Muscle layer of colon (tissue), 2 donors: ENCODE data around the gene CCDC179.

Source experiments
- H3K27ac ChIP-seq: one replicate; pipeline ENCODE4 v1.7.0; 2013; ENCODE audit warnings: low read depth, mild to moderate bottlenecking, low read length, moderate library complexity
- H3K27me3 ChIP-seq, 2 donors: one replicate each; pipeline ENCODE4 v1.7.0; 2013; ENCODE audit warnings: low read length in 2 of 2, mild to moderate bottlenecking in 2 of 2; ENCODE audit not compliant: insufficient read depth in 2 of 2, control insufficient read depth in 1 of 2
- H3K36me3 ChIP-seq: one replicate; pipeline ENCODE4 v1.7.0; 2013; ENCODE audit warnings: mild to moderate bottlenecking, low read length; ENCODE audit not compliant: insufficient read depth
- H3K4me1 ChIP-seq: one replicate; pipeline ENCODE4 v1.7.0; 2013; ENCODE audit warnings: mild to moderate bottlenecking, low read length; ENCODE audit not compliant: insufficient read depth
- H3K4me3 ChIP-seq, 2 donors: one replicate each; pipeline ENCODE4 v1.7.0; 2013; ENCODE audit warnings: low read length in 2 of 2, low read depth in 1 of 2, mild to moderate bottlenecking in 1 of 2, moderate library complexity in 1 of 2
- H3K9ac ChIP-seq: one replicate; pipeline ENCODE4 v1.7.0; 2013; ENCODE audit warnings: low read length
- H3K9me3 ChIP-seq: one replicate; pipeline ENCODE4 v1.7.0; 2013; ENCODE audit warnings: mild to moderate bottlenecking, low read length
- donor health status: abdominal sarcoma.
- donor health status: Adenocarcinoma of cecum.

The CCDC179 gene

DNA sequence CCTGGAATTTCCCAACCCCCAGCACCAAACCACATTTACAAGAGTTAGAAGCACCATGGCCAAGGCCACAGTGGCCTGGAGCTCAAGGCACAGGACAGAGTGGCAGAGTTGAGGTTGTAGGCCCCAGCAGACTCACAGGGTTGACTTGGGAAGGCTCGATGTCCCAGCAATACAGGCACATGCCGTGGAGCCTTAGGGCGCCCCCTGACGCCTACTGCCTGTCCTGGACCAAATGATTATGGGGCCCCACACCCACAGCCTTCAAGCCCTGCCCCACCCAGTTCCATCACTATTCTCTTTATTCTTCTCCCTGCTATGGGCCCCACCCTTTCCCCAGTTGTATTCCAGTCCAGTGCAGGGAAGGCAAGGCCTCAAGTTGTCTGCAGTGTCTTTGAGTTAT is at the start of gene CCDC179:
Gene CCDC179 (minus strand): TSS at position 234 of the 400 bp plus-strand sequence. CDS start 53 bp downstream, at position 181.
- no peak within 1 kb of the TSS for H3K9ac ChIP-seq
- H3K36me3 ChIP-seq = no peaks in the 10 kb centered on the region
- no peaks in the 10 kb centered on the region for H3K9me3 ChIP-seq
- no peaks in the 10 kb centered on the region for H3K4me1 ChIP-seq
- no peaks in the 10 kb centered on the region for H3K27me3 ChIP-seq
- H3K4me3 ChIP-seq = no peak within 1 kb of the TSS
- H3K27ac ChIP-seq = no peak within 1 kb of the TSS

DNA sequence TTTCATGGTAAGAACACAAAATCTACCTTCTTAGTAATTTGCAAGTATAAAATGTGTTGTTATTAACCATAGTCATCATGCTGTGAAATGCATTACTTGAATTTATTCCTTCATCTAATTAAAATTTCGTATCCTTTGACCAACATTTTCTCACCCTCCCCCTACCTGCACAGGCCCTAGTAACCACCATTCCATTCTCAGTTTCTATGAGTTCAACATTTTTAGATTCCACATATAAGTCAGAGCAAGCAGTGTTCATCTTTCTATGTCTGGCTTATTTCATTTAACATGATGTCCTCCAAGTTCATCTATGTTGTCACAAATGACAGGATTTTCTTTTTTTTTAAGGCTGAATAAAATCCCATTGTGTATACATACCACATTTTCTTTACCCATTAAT is 43.5 kb upstream of the CCDC179 start:
- H3K27ac ChIP-seq = no peak overlapping the region

DNA sequence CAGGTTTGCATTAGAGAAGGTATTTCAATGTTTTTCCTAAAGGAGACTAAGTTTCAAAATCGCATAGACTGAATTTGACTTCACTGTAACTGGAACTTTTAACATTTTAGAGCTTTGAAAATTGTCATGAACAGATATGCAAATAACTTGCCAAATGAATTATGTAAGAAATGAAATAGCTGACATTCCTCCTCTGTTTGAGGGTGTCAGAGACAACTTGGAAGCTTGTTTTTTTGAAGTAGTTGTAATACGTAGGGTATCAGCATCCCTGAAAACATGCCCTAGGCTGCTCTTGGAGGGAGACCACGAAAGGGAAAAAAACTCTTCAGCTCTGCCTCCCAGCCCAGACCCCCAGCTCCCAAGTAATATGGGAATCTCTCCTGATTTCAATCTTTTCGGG is 41.3 kb upstream of the CCDC179 start:
- H3K9ac ChIP-seq = no peak overlapping the region
- no peaks in the 10 kb centered on the region for H3K27me3 ChIP-seq
- H3K4me3 ChIP-seq = no peak overlapping the region
- no peak overlapping the region for H3K27ac ChIP-seq
- no peaks in the 10 kb centered on the region for H3K4me1 ChIP-seq
- H3K36me3 ChIP-seq = no peaks in the 10 kb centered on the region
- no peaks in the 10 kb centered on the region for H3K9me3 ChIP-seq

More for the DNA sequence above, 43.5 kb upstream of the CCDC179 start:
- no peaks in the 10 kb centered on the region for H3K36me3 ChIP-seq
- H3K4me1 ChIP-seq = no peaks in the 10 kb centered on the region
- H3K9ac ChIP-seq = no peak overlapping the region
- no peaks in the 10 kb centered on the region for H3K9me3 ChIP-seq
- no peak overlapping the region for H3K4me3 ChIP-seq
- no peaks in the 10 kb centered on the region for H3K27me3 ChIP-seq

DNA sequence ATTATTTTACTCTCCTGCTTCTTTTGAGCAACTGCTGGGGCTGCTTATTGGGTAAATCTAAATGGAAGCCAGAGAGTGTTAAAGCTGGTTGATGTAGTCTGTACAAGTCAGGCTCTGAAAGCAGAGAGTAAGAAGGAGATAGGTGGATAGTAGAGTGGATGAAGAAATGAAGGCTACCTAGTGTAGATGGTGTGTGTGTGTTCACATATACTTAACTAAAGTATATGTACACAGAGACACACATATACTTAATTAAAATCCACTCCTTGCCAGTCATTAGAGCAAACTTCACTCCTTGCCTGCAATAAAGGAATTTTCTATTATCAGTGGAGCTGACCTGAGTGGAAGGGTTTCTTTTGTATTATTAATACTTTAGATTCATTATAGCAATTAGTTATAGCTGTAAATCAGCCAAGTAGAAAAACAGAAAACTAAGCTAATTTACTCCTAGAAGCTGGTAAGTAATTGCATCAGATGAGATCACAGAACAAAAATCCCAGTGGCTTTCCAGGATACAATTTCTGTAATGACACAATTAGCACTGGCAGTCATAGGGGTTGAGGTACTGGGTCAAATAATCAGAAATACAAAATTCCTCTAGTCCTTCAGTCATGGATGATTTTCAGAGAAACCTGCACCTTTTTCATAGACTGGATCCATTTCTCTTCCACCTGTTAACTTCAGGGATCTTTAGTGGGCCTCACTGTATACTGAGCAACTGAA is 40.7 kb upstream of the CCDC179 start:
- Histone ChIP-seq H3K9ac (no peak overlapping the region), H3K9me3 (no peaks in the 10 kb centered on the region), H3K27ac (no peak overlapping the region), H3K4me3 (no peak overlapping the region), H3K27me3 (no peaks in the 10 kb centered on the region), H3K4me1 (no peaks in the 10 kb centered on the region), H3K36me3 (no peaks in the 10 kb centered on the region)

DNA sequence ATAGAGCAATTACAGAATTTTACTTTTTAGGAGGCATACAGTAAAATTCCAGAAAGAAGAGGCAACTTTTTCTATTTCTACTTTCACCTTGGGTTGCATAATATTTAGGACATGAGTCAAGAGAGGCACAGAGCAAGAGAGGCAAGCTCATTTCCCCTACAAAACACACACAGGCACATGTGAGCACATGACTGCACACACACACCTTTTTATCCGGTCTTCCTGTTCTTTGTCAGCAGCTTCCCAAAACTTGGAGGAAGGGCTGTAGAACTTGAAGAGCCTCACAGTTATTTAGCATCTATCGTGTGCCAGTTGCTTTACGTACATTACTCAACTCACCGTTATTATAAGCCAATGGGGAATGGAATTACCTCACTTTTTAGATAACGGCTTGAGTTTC is 37.8 kb upstream of the CCDC179 start:
- H3K4me1 ChIP-seq = no peaks in the 10 kb centered on the region
- H3K4me3 ChIP-seq = no peak overlapping the region
- H3K9me3 ChIP-seq = no peaks in the 10 kb centered on the region
- no peaks in the 10 kb centered on the region for H3K36me3 ChIP-seq
- no peaks in the 10 kb centered on the region for H3K27me3 ChIP-seq
- no peak overlapping the region for H3K27ac ChIP-seq
- no peak overlapping the region for H3K9ac ChIP-seq

DNA sequence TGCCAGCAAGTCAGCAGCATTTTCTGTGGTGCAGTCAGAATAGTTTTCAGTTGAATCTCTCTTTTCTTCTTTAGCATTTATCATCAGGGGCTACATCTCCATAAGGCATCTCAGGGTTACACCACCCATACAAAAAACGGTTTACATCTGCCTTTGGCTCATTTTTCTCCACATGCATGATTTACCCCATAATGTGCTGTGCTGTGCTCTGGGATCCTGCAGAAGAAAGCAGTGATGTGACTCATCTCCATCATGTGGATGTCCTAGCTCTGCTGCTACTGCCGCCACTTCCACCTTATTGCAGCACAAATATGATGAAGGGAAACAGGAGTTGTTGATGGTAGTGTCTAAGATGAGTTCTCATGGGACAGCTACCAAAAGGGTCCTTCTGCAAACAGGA is 30.0 kb upstream of the CCDC179 start:
- no peak overlapping the region for H3K4me3 ChIP-seq
- no peak overlapping the region for H3K27ac ChIP-seq
- no peak overlapping the region for H3K9ac ChIP-seq
- H3K27me3 ChIP-seq = no peaks in the 10 kb centered on the region
- H3K9me3 ChIP-seq = no peaks in the 10 kb centered on the region
- H3K4me1 ChIP-seq = no peaks in the 10 kb centered on the region
- H3K36me3 ChIP-seq = no peaks in the 10 kb centered on the region

DNA sequence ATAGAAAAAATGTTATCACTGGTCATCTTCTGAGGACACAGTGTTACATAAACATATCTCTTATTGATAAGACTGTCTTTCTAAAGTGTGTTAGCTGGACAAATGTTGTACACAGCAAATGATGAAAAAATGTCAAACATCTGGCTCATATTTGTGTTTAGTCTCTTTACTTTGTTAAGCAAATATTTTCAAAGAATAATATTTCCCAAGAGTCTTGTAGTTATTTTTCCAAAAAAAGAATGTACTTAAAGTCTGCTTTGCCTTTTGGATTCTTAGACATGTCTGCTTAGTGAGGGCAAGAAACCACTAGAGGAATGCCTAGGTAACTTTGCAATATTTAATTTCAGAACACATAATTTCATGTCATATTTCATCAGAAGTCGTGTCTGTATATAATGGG is 23.9 kb upstream of the CCDC179 start:
- H3K27ac ChIP-seq = no peak overlapping the region
- no peak overlapping the region for H3K9ac ChIP-seq
- no peak overlapping the region for H3K4me3 ChIP-seq
- H3K36me3 ChIP-seq = no peaks in the 10 kb centered on the region
- no peaks in the 10 kb centered on the region for H3K27me3 ChIP-seq
- no peaks in the 10 kb centered on the region for H3K4me1 ChIP-seq
- H3K9me3 ChIP-seq = no peaks in the 10 kb centered on the region

DNA sequence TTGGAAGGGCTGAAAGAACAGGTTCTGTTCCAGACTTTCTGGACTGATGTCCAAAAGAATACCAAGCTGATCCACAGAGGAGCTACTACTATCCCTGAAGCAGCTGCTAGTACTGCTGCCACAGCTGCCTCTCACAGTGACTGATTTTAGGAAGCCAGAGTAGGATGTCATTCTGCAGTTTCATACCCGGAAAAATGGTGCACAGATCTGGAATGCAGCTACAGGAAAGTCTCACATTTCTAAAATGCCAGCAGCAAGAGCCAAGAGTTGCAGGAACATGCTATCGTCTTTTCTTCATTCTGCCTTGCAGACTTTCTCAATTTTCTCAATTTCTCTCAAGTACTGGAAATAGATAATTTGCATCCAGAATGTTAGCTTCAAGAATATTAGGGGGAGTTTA is 19.4 kb upstream of the CCDC179 start:
- H3K27me3 ChIP-seq = no peaks in the 10 kb centered on the region
- no peak overlapping the region for H3K9ac ChIP-seq

DNA sequence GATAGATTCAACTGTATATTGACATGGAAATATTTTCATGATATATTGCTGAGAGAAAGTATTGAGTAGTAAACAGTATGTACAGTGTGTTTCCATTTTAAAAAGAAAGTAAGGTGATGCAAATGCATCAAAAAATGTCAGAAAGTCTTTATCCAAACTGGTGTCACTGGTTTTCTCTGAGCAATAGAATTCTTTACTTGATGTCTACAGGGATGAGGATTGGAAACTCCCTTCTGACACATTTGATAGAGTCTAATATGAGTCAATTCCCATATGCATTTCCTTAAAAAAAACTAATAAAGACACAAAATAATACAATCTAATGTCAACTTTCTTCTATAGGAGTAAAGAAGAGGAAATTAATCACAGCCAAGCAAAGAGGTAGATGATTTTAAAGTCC is 18.3 kb upstream of the CCDC179 start:
- no peak overlapping the region for H3K27ac ChIP-seq
- H3K36me3 ChIP-seq = no peaks in the 10 kb centered on the region
- H3K9ac ChIP-seq = no peak overlapping the region
- H3K4me1 ChIP-seq = no peaks in the 10 kb centered on the region
- H3K27me3 ChIP-seq = no peaks in the 10 kb centered on the region
- no peaks in the 10 kb centered on the region for H3K9me3 ChIP-seq
- H3K4me3 ChIP-seq = no peak overlapping the region

More for the DNA sequence above, 19.4 kb upstream of the CCDC179 start:
- no peaks in the 10 kb centered on the region for H3K36me3 ChIP-seq
- H3K4me1 ChIP-seq = no peaks in the 10 kb centered on the region
- no peak overlapping the region for H3K4me3 ChIP-seq
- H3K27ac ChIP-seq = no peak overlapping the region
- H3K9me3 ChIP-seq = no peaks in the 10 kb centered on the region

DNA sequence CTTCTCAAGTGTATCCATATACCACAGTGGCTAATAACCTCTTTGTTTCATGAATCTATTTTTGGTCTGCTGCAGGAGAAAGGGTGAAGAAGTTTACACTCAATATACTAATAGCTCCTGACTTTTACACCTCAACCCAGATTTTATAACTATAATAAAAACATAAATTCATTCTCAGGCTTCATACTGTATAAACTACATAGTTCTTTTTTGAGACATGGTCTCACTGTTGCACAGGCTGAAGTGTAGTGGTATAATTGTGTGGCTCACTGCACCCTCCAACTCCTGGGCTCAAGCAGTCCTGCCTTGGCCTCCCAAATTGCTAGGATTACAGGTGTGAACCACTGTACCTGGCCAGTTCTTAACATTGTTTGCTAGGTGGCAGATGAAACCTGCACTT is 17.8 kb upstream of the CCDC179 start:
- Histone ChIP-seq H3K4me3 (no peak overlapping the region), H3K27ac (no peak overlapping the region), H3K4me1 (no peaks in the 10 kb centered on the region), H3K9me3 (no peaks in the 10 kb centered on the region), H3K9ac (no peak overlapping the region), H3K36me3 (no peaks in the 10 kb centered on the region), H3K27me3 (no peaks in the 10 kb centered on the region)

DNA sequence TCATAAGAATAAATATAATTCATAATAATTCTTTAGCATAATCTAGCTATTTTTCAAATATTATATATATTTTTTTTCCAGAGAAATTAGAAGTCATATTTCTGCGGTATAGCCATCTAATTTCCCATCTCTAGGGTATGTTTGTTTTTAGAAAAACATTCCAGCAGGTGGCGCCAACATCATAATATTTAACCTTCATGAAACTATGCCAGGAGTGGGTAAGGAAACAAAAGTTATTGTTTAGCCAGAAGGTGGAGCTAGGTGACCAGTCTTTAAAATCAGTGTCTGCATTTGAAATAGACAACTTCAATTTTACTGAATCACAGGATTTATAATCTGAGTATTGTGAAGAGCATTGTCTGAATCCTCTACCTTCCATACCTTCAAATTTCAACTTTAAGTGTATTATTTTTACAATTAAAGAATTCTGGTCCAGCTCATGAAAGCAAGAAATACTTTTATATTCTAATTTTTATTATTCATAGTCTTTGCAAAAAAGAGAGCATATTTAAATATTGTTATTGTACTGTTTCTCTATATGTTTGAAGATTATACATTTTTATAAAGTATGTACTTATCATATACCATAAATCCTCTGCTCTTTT is 15.7 kb upstream of the CCDC179 start:
- no peaks in the 10 kb centered on the region for H3K9me3 ChIP-seq

DNA sequence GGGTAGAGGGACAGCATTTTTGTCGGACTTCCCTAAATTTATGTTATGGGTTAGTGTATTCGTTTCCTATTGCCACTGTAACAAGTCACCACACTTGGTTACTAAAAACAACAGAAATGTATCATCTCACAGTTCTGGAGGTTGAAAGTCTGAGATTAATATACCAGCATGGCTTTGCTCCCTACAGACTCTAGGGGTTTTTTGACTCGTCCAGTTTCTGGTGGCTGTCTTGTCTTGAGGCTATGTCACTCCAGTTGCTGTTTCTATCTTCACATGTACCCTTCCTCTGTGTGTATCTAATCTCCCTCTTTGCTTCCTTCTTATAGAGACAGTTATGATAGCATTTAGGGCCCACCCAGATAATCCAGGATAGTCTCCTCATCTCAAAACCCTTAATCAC is 9.1 kb upstream of the CCDC179 start:
- H3K27me3 ChIP-seq = no peaks in the 10 kb centered on the region

More for the DNA sequence above, 15.7 kb upstream of the CCDC179 start:
- H3K9ac ChIP-seq = no peak overlapping the region
- no peaks in the 10 kb centered on the region for H3K36me3 ChIP-seq
- H3K27me3 ChIP-seq = no peaks in the 10 kb centered on the region
- H3K4me3 ChIP-seq = no peak overlapping the region
- no peak overlapping the region for H3K27ac ChIP-seq
- no peaks in the 10 kb centered on the region for H3K4me1 ChIP-seq

More for the DNA sequence above, 9.1 kb upstream of the CCDC179 start:
- Histone ChIP-seq H3K36me3 (no peaks in the 10 kb centered on the region), H3K27ac (no peak overlapping the region), H3K9ac (no peak overlapping the region), H3K4me3 (no peak overlapping the region), H3K4me1 (no peaks in the 10 kb centered on the region), H3K9me3 (no peaks in the 10 kb centered on the region)
